IPS-18a (cell line): ENCODE data around the gene LHX1.

Source experiments
- H3K27ac ChIP-seq: one replicate; pipeline ENCODE4 v1.5.1; 2013; ENCODE audit warnings: low read length
- H3K27me3 ChIP-seq: one replicate; pipeline ENCODE4 v1.6.1; 2013; ENCODE audit warnings: mild to moderate bottlenecking, low read length; ENCODE audit not compliant: control insufficient read depth, insufficient read depth
- H3K36me3 ChIP-seq: one replicate; pipeline ENCODE4 v1.6.1; 2013; ENCODE audit warnings: low read depth, low read length; ENCODE audit not compliant: control insufficient read depth
- H3K4me1 ChIP-seq: one replicate; pipeline ENCODE4 v1.6.1; 2013; ENCODE audit warnings: low read depth, low read length; ENCODE audit not compliant: control insufficient read depth
- H3K4me3 ChIP-seq: one replicate; pipeline ENCODE4 v1.5.1; 2013; ENCODE audit warnings: low read length
- H3K9ac ChIP-seq: one replicate; pipeline ENCODE4 v1.6.1; 2013; ENCODE audit warnings: mild to moderate bottlenecking, low read length, moderate library complexity
- H3K9me3 ChIP-seq: one replicate; pipeline ENCODE4 v1.6.1; 2013; ENCODE audit warnings: low read depth, low read length; ENCODE audit not compliant: control insufficient read depth

Gene LHX1

GRCh38 chr17:36950027-36950426, 12.8 kb downstream of the LHX1 start:
- Histone ChIP-seq H3K4me1 (peaks cover 16% of the 10 kb centered on the region), H3K27ac (no peak overlapping the region), H3K9me3 (no peaks in the 10 kb centered on the region), H3K4me3 (peak overlapping the region; percentile 81), H3K36me3 (peaks cover 34% of the 10 kb centered on the region), H3K27me3 (peaks cover 47% of the 10 kb centered on the region), H3K9ac (no peak overlapping the region)

GRCh38 chr17:36951084-36951789, 14.0 kb downstream of the LHX1 start:
- Histone ChIP-seq H3K27me3 (peaks cover 35% of the 10 kb centered on the region), H3K36me3 (peaks cover 42% of the 10 kb centered on the region), H3K4me3 (no peak overlapping the region), H3K9me3 (no peaks in the 10 kb centered on the region), H3K9ac (no peak overlapping the region), H3K4me1 (peaks cover 11% of the 10 kb centered on the region), H3K27ac (no peak overlapping the region)

GRCh38 chr17:36971508-36971907, 34.2 kb downstream of the LHX1 start:
- no peak overlapping the region for H3K9ac ChIP-seq
- H3K9me3 ChIP-seq, result no peaks in the 10 kb centered on the region
- H3K4me1 ChIP-seq, result no peaks in the 10 kb centered on the region
- H3K4me3 ChIP-seq, result no peak overlapping the region
- H3K27me3 ChIP-seq, result no peaks in the 10 kb centered on the region
- H3K36me3 ChIP-seq, result no peaks in the 10 kb centered on the region
- no peak overlapping the region for H3K27ac ChIP-seq

DNA sequence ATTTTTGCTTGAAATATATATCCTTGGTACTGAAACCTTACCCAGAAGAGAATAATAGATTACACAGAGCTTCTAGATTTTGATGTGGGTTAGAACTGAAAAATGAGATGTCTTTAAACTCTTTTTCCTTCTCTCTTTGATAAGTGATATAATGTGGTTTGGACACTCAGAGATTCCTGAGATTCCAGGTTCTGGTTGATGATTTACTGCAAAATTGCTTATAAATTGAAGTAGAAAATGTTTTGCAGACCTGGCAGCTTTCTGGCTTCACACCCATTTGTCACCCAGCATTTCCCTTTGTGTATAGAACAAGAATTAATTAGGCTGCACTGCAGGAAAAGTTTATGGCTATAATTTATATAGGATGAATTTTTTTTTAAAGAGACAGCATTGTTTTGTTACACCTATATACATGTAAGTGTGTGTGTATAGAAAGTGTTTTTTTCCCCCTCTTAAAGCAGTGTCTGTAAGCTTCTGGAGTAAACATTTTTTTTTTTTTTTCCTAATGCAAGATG, 35.0 kb downstream of the LHX1 start:
- Histone ChIP-seq H3K36me3 (no peaks in the 10 kb centered on the region), H3K27me3 (no peaks in the 10 kb centered on the region), H3K4me1 (no peaks in the 10 kb centered on the region), H3K9me3 (no peaks in the 10 kb centered on the region), H3K9ac (no peak overlapping the region), H3K4me3 (no peak overlapping the region), H3K27ac (no peak overlapping the region)

- no peaks in the 10 kb centered on the region for H3K36me3 ChIP-seq
- peak overlapping the region; percentile 12 for H3K9ac ChIP-seq
- H3K27me3 ChIP-seq, result no peaks in the 10 kb centered on the region
- no peaks in the 10 kb centered on the region for H3K4me1 ChIP-seq
- H3K9me3 ChIP-seq, result no peaks in the 10 kb centered on the region
- no peak overlapping the region for H3K4me3 ChIP-seq
- no peak overlapping the region for H3K27ac ChIP-seq
Observed at GRCh38 chr17:36972905-36973304, 35.6 kb downstream of the LHX1 start.

DNA sequence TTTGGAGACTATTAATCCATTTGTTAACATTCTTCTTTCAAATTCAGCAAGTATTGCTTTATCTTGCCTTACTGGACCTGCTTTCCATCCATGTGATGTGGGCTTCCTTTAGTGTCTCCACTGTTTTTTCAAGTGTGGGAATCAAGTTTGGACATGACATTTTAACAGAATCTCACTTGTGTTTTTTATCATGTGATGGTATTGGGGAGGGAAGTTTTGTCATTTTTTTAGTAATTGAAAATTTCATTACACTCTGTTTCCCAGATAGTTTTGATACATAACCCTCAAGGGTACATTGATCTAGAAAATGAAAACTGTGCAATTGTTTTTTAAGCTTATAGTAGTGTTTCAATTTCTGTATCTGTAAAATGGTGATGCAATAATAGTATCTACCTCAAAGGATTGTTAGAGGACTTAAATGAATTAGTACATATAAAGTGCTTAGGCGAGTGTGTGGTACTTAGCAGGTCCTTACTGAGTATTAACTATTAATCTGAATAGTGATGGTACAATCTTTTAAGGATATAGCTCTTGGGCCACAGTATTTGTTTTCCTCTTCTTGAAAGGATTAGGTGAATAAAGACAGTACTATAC, 38.7 kb downstream of the LHX1 start:
- H3K27me3 ChIP-seq, result no peaks in the 10 kb centered on the region
- H3K9me3 ChIP-seq, result no peaks in the 10 kb centered on the region
- H3K4me1 ChIP-seq, result no peaks in the 10 kb centered on the region
- H3K4me3 ChIP-seq, result no peak overlapping the region
- H3K9ac ChIP-seq, result no peak overlapping the region
- no peaks in the 10 kb centered on the region for H3K36me3 ChIP-seq
- H3K27ac ChIP-seq, result no peak overlapping the region

DNA sequence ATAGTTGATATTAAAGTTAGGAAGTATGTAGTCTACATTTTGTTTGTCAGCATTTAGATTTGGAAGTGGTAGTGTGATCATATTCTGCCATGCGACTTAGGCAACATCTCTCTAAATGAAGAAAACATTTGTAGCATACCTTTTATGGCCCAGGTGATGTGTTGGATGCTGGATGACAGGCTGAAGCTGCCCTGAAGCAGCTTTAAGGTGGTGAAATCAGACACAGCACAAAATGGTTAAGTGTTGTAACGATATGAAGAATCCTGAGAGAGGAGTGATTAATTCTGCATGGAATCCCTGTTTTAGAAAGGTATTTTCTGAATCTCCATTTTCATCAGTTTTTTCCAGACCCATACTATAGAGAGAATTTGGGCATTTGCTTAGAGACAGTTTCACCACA, 39.8 kb downstream of the LHX1 start:
- no peaks in the 10 kb centered on the region for H3K9me3 ChIP-seq
- no peak overlapping the region for H3K27ac ChIP-seq
- H3K27me3 ChIP-seq, result no peaks in the 10 kb centered on the region
- no peaks in the 10 kb centered on the region for H3K36me3 ChIP-seq
- H3K9ac ChIP-seq, result no peak overlapping the region
- H3K4me1 ChIP-seq, result no peaks in the 10 kb centered on the region
- no peak overlapping the region for H3K4me3 ChIP-seq

GRCh38 chr17:36977568-36977967, 40.3 kb downstream of the LHX1 start:
- Histone ChIP-seq H3K9ac (no peak overlapping the region), H3K4me1 (no peaks in the 10 kb centered on the region), H3K27ac (no peak overlapping the region), H3K9me3 (no peaks in the 10 kb centered on the region), H3K27me3 (no peaks in the 10 kb centered on the region), H3K4me3 (no peak overlapping the region), H3K36me3 (no peaks in the 10 kb centered on the region)

DNA sequence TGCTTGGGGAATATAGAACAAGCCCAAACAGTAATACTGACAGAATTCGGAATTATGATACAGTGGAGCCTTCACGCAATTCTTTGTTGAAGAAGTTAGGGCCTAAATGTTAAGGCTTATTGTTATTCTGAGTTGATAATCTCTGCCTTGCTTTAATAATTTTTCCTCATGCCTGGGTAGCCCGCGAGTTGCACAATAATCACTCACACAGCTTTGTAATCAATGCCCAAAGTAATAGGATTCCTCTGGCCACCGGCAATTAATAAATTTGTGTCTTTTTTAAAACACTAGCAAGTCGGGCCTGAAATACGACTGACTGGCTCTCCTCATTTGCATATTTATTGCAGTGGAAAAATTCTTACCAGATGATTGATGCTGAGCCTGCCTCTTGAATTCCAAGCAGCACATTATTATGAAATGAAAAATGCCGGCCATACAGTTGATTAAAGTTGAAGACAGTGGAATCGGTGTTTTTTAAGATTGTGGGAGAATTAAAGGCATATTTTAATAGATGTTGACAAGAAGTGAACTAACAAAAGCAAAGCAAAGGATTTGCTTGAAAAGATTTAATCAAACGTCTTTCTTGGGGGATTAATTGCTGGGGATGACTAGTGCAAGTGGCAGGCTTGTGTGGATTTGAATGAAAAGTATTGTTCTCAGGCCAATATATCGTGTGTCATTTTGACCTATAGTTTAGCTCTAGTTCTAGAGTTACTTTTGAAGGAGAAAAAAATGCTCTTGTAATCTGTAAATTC, 41.7 kb downstream of the LHX1 start:
- no peak overlapping the region for H3K27ac ChIP-seq
- no peaks in the 10 kb centered on the region for H3K36me3 ChIP-seq
- H3K4me1 ChIP-seq, result no peaks in the 10 kb centered on the region
- H3K9me3 ChIP-seq, result no peaks in the 10 kb centered on the region
- no peak overlapping the region for H3K9ac ChIP-seq
- H3K27me3 ChIP-seq, result no peaks in the 10 kb centered on the region
- H3K4me3 ChIP-seq, result no peak overlapping the region

DNA sequence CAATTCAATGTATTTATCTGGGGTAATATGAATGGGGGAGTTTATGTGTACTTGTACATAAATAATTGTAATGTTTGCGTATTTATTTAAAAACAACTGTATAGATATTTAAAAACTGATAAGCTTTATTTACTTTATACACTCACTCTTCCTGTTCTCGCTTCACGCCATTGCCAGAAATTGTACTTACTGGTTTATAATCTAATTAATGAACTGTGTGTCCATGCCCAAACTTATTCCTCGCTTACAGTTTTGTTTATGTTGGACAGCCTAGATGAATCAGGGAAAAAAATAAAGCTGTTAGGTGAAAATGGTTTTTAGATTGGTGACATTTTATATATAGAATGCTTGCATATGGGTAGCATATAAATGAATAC, 42.3 kb downstream of the LHX1 start:
- Histone ChIP-seq H3K27me3 (no peaks in the 10 kb centered on the region), H3K4me1 (no peaks in the 10 kb centered on the region), H3K9ac (no peak overlapping the region), H3K36me3 (no peaks in the 10 kb centered on the region), H3K27ac (no peak overlapping the region), H3K9me3 (no peaks in the 10 kb centered on the region), H3K4me3 (no peak overlapping the region)

GRCh38 chr17:36980280-36980761, 43.0 kb downstream of the LHX1 start:
- Histone ChIP-seq H3K27ac (no peak overlapping the region), H3K9ac (no peak overlapping the region), H3K27me3 (no peaks in the 10 kb centered on the region), H3K36me3 (no peaks in the 10 kb centered on the region), H3K4me3 (no peak overlapping the region), H3K9me3 (no peaks in the 10 kb centered on the region), H3K4me1 (no peaks in the 10 kb centered on the region)
